Measurements from ENCODE around the gene PLEKHH2.

Gene PLEKHH2

GRCh38 chr2:43758739-43759138 is 121.7 kb downstream of the PLEKHH2 start:
- Histone ChIP-seq H3K4me3 (ENCODE audit: low read depth, low read length) (no peak overlapping the region), H3K4me1 (no peaks in the 10 kb centered on the region), H3K27ac (no peak overlapping the region), H2AFZ (no peak overlapping the region), H3K9me3 (ENCODE audit: control insufficient read depth, low read length) (no peaks in the 10 kb centered on the region), H3K79me2 (no peaks in the 10 kb centered on the region), H3K36me3 (ENCODE audit: control insufficient read depth, insufficient read depth, low read length) (no peaks in the 10 kb centered on the region), H3K4me2 (ENCODE audit: low read length) (no peak overlapping the region), H3K9ac (no peak overlapping the region), H3K27me3 (ENCODE audit: control insufficient read depth, insufficient read depth, low read length) (no peaks in the 10 kb centered on the region)
- no peak for TF ChIP-seq CTCF (IDR thresholded peaks at IDR 0.05)

GRCh38 chr2:43759195-43759594 is 122.1 kb downstream of the PLEKHH2 start:
- Histone ChIP-seq H2AFZ (no peak overlapping the region), H3K4me3 (ENCODE audit: low read depth, low read length) (no peak overlapping the region), H3K4me1 (no peaks in the 10 kb centered on the region), H3K79me2 (no peaks in the 10 kb centered on the region), H3K9me3 (ENCODE audit: control insufficient read depth, low read length) (no peaks in the 10 kb centered on the region), H3K36me3 (ENCODE audit: control insufficient read depth, insufficient read depth, low read length) (no peaks in the 10 kb centered on the region), H3K27ac (no peak overlapping the region), H3K4me2 (ENCODE audit: low read length) (no peak overlapping the region), H3K27me3 (ENCODE audit: control insufficient read depth, insufficient read depth, low read length) (no peaks in the 10 kb centered on the region), H3K9ac (no peak overlapping the region)
- TF ChIP-seq CTCF (IDR thresholded peaks at IDR 0.05) = no peak

DNA sequence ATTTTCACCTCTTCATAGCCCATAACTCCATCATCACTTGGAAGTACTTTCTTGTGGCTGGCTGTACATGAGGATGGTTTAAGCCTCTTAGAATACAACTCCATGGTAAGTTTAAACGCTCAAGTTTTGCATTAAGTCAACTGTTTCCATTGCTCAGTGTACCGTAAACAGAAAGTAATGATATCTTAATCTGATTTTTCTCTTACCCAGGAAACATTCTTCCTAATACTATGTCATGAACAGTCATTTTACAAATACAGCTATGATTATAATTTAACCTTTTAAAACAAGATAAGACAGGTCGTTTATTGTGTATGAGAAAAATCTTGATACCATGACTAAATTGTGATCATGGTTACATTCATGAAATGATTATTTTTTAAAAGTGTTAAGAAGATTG is 125.2 kb downstream of the PLEKHH2 start:
- H3K79me2 ChIP-seq = no peaks in the 10 kb centered on the region
- no peak overlapping the region for H3K4me2 ChIP-seq (ENCODE audit: low read length)
- TF ChIP-seq CTCF (IDR thresholded peaks at IDR 0.05) = no peak
- no peaks in the 10 kb centered on the region for H3K4me1 ChIP-seq
- H3K4me3 ChIP-seq (ENCODE audit: low read depth, low read length) = no peak overlapping the region
- H2AFZ ChIP-seq = no peak overlapping the region
- no peaks in the 10 kb centered on the region for H3K27me3 ChIP-seq (ENCODE audit: control insufficient read depth, insufficient read depth, low read length)
- no peak overlapping the region for H3K9ac ChIP-seq
- no peak overlapping the region for H3K27ac ChIP-seq
- H3K9me3 ChIP-seq (ENCODE audit: control insufficient read depth, low read length) = no peaks in the 10 kb centered on the region
- no peaks in the 10 kb centered on the region for H3K36me3 ChIP-seq (ENCODE audit: control insufficient read depth, insufficient read depth, low read length)

DNA sequence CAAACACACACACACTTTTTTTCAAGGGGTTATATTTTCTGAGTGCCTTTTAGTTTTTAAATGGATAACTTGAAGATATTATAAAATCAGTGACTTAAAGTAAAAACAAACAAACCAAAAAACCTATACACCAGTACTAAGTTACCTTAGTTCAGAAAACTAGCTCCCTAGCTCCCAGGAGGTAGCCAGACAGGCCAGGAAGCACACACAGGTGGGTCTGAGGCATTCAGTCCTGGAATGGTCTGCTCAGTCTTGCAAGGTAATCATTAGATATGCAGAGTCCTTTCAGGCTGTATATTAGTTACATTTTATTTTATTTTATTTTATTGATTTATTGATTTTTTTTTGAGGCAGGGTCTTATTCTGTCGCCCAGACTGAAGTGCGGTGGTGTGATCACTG is 126.0 kb downstream of the PLEKHH2 start:
- no peaks in the 10 kb centered on the region for H3K9me3 ChIP-seq (ENCODE audit: control insufficient read depth, low read length)
- H3K36me3 ChIP-seq (ENCODE audit: control insufficient read depth, insufficient read depth, low read length) = no peaks in the 10 kb centered on the region
- no peak overlapping the region for H3K27ac ChIP-seq
- no peaks in the 10 kb centered on the region for H3K79me2 ChIP-seq
- H3K4me3 ChIP-seq (ENCODE audit: low read depth, low read length) = no peak overlapping the region
- TF ChIP-seq CTCF (IDR thresholded peaks at IDR 0.05) = no peak
- no peaks in the 10 kb centered on the region for H3K4me1 ChIP-seq
- H3K27me3 ChIP-seq (ENCODE audit: control insufficient read depth, insufficient read depth, low read length) = no peaks in the 10 kb centered on the region
- no peak overlapping the region for H3K4me2 ChIP-seq (ENCODE audit: low read length)
- no peak overlapping the region for H2AFZ ChIP-seq
- H3K9ac ChIP-seq = no peak overlapping the region

DNA sequence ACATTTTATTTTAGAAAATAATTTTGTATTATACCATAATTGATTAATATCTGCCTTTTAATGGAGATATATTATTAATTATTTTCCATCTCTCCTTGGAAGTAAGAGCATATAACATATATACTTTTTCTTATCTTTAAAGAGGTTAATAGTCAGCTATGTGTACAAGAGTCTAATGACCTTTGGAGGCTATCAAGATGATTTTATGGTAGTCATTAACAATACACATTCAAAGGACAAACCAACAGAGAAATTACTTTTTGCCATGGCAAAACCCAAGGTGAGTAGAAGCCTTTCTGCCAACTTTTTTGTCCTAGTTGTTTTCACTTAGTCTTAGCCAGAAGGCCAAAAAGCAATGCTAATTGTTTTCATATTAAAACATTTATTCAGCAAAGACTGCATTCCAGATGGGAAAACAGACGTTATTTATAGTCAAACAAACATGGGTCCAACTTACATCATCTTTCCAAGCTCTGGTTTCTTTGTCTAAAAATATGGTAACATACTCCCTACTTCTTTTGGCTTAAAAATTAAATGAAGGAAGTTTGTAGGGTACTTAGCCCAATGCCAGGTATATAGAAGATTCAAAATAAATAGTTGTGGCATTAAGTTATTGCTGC is 127.1 kb downstream of the PLEKHH2 start:
- H3K4me2 ChIP-seq (ENCODE audit: low read length) = no peak overlapping the region
- no peaks in the 10 kb centered on the region for H3K4me1 ChIP-seq
- no peaks in the 10 kb centered on the region for H3K9me3 ChIP-seq (ENCODE audit: control insufficient read depth, low read length)
- no peaks in the 10 kb centered on the region for H3K79me2 ChIP-seq
- H3K27me3 ChIP-seq (ENCODE audit: control insufficient read depth, insufficient read depth, low read length) = no peaks in the 10 kb centered on the region
- TF ChIP-seq CTCF (IDR thresholded peaks at IDR 0.05) = no peak
- H3K9ac ChIP-seq = no peak overlapping the region
- no peak overlapping the region for H2AFZ ChIP-seq
- no peak overlapping the region for H3K4me3 ChIP-seq (ENCODE audit: low read depth, low read length)
- H3K36me3 ChIP-seq (ENCODE audit: control insufficient read depth, insufficient read depth, low read length) = no peaks in the 10 kb centered on the region
- no peak overlapping the region for H3K27ac ChIP-seq
